Measurements from ENCODE around the gene NPAS3.

NPAS3 gene

DNA sequence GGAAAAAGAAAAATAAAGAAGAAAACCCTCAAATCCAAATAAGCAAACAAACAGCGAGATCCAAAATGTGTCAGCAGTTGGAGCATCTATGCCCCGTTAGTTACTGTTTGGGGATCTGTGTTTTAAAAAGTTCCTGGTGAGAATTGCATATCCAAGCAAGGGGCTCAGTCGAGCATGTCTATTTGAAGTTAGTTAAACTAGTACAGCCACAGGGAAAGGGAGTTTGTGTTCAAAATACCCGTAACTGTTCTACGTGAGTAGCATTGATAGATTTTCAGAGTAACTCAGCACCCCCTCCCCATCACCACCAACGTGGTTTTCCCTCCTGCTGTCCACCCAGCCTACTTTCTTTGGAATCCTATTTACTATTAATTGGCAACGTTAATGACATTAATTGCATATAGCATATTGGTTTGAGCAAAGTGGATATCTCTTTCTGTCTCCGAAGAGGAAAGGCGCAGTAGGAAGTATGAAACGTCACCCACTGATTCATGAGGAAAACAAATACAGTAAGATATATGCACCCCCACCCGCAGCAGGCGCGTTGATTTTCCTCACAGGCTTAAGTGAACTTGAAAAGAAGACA, 1.5 kb downstream of the NPAS3 start:
- no peak for TF ChIP-seq ZFX (IDR thresholded peaks at IDR 0.05; ENCODE audit: borderline replicate concordance)
- TF ChIP-seq, protein P1, sequence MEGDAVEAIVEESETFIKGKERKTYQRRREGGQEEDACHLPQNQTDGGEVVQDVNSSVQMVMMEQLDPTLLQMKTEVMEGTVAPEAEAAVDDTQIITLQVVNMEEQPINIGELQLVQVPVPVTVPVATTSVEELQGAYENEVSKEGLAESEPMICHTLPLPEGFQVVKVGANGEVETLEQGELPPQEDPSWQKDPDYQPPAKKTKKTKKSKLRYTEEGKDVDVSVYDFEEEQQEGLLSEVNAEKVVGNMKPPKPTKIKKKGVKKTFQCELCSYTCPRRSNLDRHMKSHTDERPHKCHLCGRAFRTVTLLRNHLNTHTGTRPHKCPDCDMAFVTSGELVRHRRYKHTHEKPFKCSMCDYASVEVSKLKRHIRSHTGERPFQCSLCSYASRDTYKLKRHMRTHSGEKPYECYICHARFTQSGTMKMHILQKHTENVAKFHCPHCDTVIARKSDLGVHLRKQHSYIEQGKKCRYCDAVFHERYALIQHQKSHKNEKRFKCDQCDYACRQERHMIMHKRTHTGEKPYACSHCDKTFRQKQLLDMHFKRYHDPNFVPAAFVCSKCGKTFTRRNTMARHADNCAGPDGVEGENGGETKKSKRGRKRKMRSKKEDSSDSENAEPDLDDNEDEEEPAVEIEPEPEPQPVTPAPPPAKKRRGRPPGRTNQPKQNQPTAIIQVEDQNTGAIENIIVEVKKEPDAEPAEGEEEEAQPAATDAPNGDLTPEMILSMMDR (IDR thresholded peaks at IDR 0.05) = no peak
- no peak overlapping the region for H3K27ac ChIP-seq

DNA sequence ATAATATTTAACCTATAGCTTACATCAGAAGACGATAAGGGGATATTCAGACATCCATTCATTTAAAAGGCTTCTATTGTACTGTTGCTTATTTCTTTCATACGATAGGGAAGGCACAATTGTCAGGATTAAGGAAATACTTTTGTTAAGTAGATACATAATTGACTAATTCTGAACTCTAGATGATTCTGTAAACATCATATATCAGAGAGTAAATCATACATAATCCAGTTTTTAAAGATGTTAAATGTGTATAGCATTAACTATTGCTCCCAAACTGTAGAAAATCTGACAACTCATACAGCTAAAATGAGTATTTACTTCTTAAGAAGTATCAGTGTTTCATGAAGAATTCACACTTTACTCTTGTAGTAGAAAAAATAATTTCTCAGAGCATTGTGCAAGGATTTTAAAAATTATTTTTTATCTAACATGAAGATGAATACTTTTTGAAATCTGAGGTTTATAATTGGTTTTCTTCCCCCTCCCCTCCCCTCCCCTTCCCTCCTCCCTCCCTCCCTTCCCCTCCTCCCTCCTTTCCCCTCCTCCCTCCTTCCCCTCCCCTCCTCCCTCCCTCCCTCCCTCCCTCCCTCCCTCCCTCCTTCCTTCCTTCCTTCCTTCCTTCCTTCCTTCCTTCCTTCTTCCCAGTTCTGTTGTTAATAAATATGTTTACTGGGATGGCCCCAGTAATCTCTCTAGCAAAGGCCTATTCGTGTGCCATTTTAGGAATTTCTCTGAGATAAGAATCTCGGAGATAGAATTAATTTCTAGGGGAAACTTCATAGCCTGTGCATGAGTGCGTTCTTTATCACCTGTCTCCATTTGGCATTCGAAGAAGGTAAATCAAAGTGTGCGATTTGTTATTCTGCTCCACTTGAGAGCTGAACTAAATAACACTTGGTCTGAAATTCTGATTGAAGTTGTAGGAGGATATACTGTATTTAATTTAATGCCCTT, 2.3 kb downstream of the NPAS3 start:
- TF ChIP-seq, protein P1 (IDR thresholded peaks at IDR 0.05) = no peak
- TF ChIP-seq ZFX (IDR thresholded peaks at IDR 0.05; ENCODE audit: borderline replicate concordance) = no peak

DNA sequence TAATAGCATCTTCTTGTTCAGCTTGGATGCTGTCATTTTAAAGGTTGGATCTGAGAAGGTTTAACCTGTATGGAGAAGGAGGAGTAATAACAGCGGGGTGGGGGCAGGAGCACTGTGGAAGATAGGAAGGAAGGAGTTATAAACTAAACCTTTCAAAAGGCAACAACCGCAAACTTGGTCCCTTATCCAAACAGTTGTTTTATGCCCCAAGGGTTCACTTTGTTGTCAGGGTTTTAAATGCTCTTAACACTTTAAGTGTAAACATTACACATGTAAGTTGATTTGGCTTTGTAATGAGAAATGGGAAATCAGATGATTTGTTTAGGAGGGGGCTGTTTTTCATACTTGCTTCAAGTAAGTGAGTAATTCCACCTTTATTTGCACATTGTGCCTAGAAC, 3.0 kb downstream of the NPAS3 start:
- H3K27ac ChIP-seq = no peak overlapping the region
- no peak for TF ChIP-seq ZFX (IDR thresholded peaks at IDR 0.05; ENCODE audit: borderline replicate concordance)
- TF ChIP-seq, protein P1 (IDR thresholded peaks at IDR 0.05) = no peak

More for the DNA sequence above, 2.3 kb downstream of the NPAS3 start:
- no peak overlapping the region for H3K27ac ChIP-seq

DNA sequence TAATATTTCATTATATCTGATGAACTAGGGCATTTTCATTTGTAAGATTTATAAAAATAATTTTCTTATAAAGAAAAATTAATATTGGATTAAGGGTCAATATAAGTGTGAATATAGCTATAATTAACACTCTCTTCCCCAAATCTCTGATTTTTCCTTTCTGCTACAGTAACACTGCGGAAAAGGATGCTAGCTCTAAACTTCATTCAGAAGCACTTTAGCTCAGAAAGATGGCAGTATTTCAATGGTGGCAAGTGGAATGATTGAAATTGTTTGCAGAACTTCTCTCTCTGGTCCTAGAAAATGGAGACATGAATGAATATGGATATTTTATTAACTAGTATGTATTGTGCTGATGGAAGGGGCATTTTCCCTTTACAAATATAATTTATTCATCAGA, 8.4 kb downstream of the NPAS3 start:
- H3K27ac ChIP-seq = no peak overlapping the region
- no peak for TF ChIP-seq ZFX (IDR thresholded peaks at IDR 0.05; ENCODE audit: borderline replicate concordance)
- TF ChIP-seq, protein P1 (IDR thresholded peaks at IDR 0.05) = no peak

DNA sequence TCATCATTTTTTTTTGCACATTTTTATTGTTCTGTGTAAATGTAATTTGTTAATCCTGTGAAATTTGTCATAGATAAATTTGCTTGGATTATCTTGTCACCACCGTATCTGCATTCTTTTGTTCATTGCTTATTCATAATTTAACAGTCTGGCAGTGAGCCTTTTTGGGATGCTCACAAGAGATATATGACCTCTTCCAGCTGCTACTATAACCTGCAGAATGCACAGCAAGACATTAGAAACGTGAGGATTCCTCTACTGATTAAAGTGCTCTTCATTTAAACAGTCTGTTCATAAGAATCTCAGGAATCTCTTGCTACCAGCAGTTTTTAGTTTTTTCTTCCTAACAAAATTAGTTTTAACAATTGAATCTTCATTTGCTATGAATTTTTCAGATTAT, 9.1 kb downstream of the NPAS3 start:
- TF ChIP-seq ZFX (IDR thresholded peaks at IDR 0.05; ENCODE audit: borderline replicate concordance) = no peak
- TF ChIP-seq, protein P1 (IDR thresholded peaks at IDR 0.05) = no peak
- no peak overlapping the region for H3K27ac ChIP-seq

DNA sequence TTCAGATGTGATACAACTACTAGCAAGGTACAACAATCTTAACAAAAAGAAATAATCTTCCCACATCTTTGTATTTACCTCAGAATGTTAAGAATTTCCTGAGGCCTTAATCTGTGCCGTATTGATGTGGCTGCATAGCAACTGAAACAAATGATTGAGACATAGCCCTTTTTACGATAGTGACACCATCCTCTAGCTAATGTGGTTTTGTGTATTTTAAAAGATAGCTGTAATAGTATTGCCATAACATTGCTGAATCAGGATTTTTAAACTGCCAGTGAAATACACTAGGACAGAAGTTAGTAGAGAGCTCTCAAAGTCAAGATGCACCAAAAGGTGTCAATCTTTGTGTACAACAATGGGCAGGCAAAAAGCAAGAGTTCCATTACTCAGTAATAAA, 11.9 kb downstream of the NPAS3 start:
- H3K27ac ChIP-seq = no peak overlapping the region
- TF ChIP-seq, protein P1 (IDR thresholded peaks at IDR 0.05) = no peak
- no peak for TF ChIP-seq ZFX (IDR thresholded peaks at IDR 0.05; ENCODE audit: borderline replicate concordance)

DNA sequence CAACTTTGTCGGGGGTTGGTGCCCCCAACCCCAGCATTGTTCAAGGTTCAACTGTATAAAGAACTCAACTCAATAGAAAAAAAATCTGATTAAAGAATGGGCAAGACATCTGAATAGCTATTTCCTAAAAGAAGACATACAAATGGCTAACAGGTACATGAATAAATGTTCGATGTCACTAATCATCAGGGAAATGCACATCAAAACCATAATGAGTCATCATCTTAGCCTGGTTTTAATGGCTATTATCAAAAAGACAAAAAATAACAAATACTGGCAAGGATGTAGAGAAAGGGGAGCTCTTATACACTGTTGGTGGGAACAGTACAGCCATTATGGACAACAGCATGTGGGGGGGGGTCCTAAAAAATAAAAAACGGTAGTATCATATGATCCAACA, 28.7 kb downstream of the NPAS3 start:
- no peak for TF ChIP-seq ZFX (IDR thresholded peaks at IDR 0.05; ENCODE audit: borderline replicate concordance)
- TF ChIP-seq, protein P1 (IDR thresholded peaks at IDR 0.05) = no peak
- no peak overlapping the region for H3K27ac ChIP-seq

Measured in 22Rv1 (cell line).